PC-3 (cell line): ENCODE measurements around the gene SLC35A4. TPM values are rescaled to one million over a fixed set of nuclear protein-coding genes. Genes with fewer than 3 reads are reported as not detected.
A peak's percentile ranks its signal among the peaks of the same experiment; 100 is the strongest.
"Not testable (repeated sequence)": the region's sequence is repeated elsewhere in the genome, so short reads cannot be mapped to it uniquely, and the experiment has no call there.

Experiments
- ATAC-seq: fragments of 200-7000 bp; cut with Tn5 transposase; 2 replicates; pipeline ENCODE4 v1.9.1; 2020; ENCODE audit warnings: mild to moderate bottlenecking, moderate library complexity
- BruUV-seq: library from RNA; stranded (reverse); fragments of 400-500 nt; replicated peaks from 2 replicates; lab custom pipeline; 2021; lab: Mats Ljungman, UMichigan
- CTCF ChIA-PET: fragments of 300-600 bp; sonication (Branson Sonifier 250); formaldehyde crosslinking; loops from one replicate; lab custom pipeline; 2022; ENCODE audit warnings: antibody characterized with exemption; lab: Charles Lee
- POLR2A ChIA-PET: fragments of 300-600 bp; sonication (Branson Sonifier 250); formaldehyde crosslinking; loops from one replicate; lab custom pipeline; 2022; ENCODE audit warnings: antibody characterized with exemption; ENCODE audit not compliant: unreplicated experiment; lab: Charles Lee
- DNase-seq: peaks from one replicate; pipeline ENCODE4 v3.0.0-alpha.2; 2015
- H2AFZ ChIP-seq: fragments of 300-600 bp; sonication (generic); 2 replicates; pipeline ENCODE4 v1.6.0; 2016; ENCODE audit warnings: antibody characterized with exemption, low read length
- H3F3A ChIP-seq: fragments of 300-600 bp; sonication (generic); one replicate; pipeline ENCODE4 v1.6.0; 2017; ENCODE audit warnings: antibody characterized with exemption, low read length, control low read depth, mild to moderate bottlenecking; ENCODE audit not compliant: unreplicated experiment
- H3K27ac ChIP-seq: fragments of 300-600 bp; sonication (generic); 2 replicates; pipeline ENCODE4 v1.5.1; 2016; ENCODE audit warnings: mild to moderate bottlenecking, low read length
- H3K27me3 ChIP-seq: fragments of 300-600 bp; sonication (generic); 2 replicates; pipeline ENCODE4 v1.6.1; 2016; ENCODE audit warnings: low read length, mixed read lengths
- H3K36me3 ChIP-seq: fragments of 300-600 bp; sonication (generic); 2 replicates; pipeline ENCODE4 v1.6.1; 2016; ENCODE audit warnings: low read depth, mixed run types, low read length, mixed read lengths
- H3K4me1 ChIP-seq: fragments of 300-600 bp; sonication (generic); 2 replicates; pipeline ENCODE4 v1.5.1; 2016; ENCODE audit warnings: low read length; ENCODE audit not compliant: insufficient read depth
- H3K4me2 ChIP-seq: fragments of 300-600 bp; sonication (generic); 2 replicates; pipeline ENCODE4 v1.6.0; 2016; ENCODE audit warnings: low read length
- H3K4me3 ChIP-seq: fragments of 300-600 bp; sonication (generic); 2 replicates; pipeline ENCODE4 v1.5.1; 2016; ENCODE audit warnings: mild to moderate bottlenecking, low read length, mixed read lengths
- H3K79me2 ChIP-seq: fragments of 300-600 bp; sonication (generic); 2 replicates; pipeline ENCODE4 v1.6.1; 2017; ENCODE audit warnings: low read length, mixed read lengths
- H3K9ac ChIP-seq: fragments of 300-600 bp; sonication (generic); 2 replicates; pipeline ENCODE4 v1.6.0; 2016; ENCODE audit warnings: mild to moderate bottlenecking, low read length
- H3K9me2 ChIP-seq: fragments of 300-600 bp; sonication (generic); replicated peaks from 2 replicates; pipeline ENCODE4 v1.6.1; 2016; ENCODE audit warnings: mixed run types, low read length, mixed read lengths
- H3K9me3 ChIP-seq: fragments of 300-600 bp; sonication (generic); 2 replicates; pipeline ENCODE4 v1.6.1; 2016; ENCODE audit warnings: low read length, mixed read lengths
- H4K20me1 ChIP-seq: fragments of 300-600 bp; sonication (generic); 2 replicates; pipeline ENCODE4 v1.6.1; 2016; ENCODE audit warnings: low read length, mixed read lengths
- CTCF ChIP-seq: fragments of 300-600 bp; sonication (generic); conservative IDR thresholded peaks from 2 replicates; pipeline ENCODE4 v1.5.1; 2017; ENCODE audit warnings: antibody characterized with exemption, low read depth, mild to moderate bottlenecking, low read length
- EZH2 ChIP-seq: fragments of 300-600 bp; sonication (generic); IDR thresholded peaks from one replicate; pipeline ENCODE4 v1.6.1; 2017; ENCODE audit warnings: antibody characterized with exemption, mild to moderate bottlenecking, low read length; ENCODE audit not compliant: unreplicated experiment
- EZH2phosphoT487 ChIP-seq: fragments of 300-600 bp; sonication (generic); IDR thresholded peaks from 2 replicates; pipeline ENCODE4 v1.6.1; 2018; ENCODE audit warnings: mild to moderate bottlenecking, antibody characterized with exemption, low read length, borderline replicate concordance
- intact Hi-C: fragments of 100-400 bp; cut with micrococcal nuclease; formaldehyde crosslinking; loops from 2 replicates; pipeline ENCODE4 v1.9.0; 2023
- total RNA-seq: library from RNA; depleted of rRNA; stranded (reverse); fragments of >200 nt; gene quantifications from 2 replicates; pipeline ENCODE4 v1.2.3, GENCODE V29; 2014

SLC35A4 gene
- total RNA-seq, 1 experiment from 2014 or later = 25.0 TPM

- no peaks in the 10 kb centered on the region for H3K79me2 ChIP-seq
- no peaks in the 10 kb centered on the region for H3K9me3 ChIP-seq
- no peaks in the 10 kb centered on the region for H3K9me2 ChIP-seq
- no peak overlapping the region for H3K4me2 ChIP-seq
- no peaks in the 10 kb centered on the region for H3F3A ChIP-seq
- H3K36me3 ChIP-seq = no peaks in the 10 kb centered on the region
- BruUV-seq = no TSS peak
- H3K27me3 ChIP-seq = no peaks in the 10 kb centered on the region
- ATAC-seq = peak; percentile 60
- no peak overlapping the region for H3K4me3 ChIP-seq
- POLR2A ChIA-PET = no interaction called here
- CTCF ChIA-PET = no interaction called here
- intact Hi-C loops = no loop called here
- H3K27ac ChIP-seq = no peak overlapping the region
- no peak for TF ChIP-seq EZH2phosphoT487
- no peaks in the 10 kb centered on the region for H3K4me1 ChIP-seq
- H3K9ac ChIP-seq = no peak overlapping the region
- H4K20me1 ChIP-seq = no peaks in the 10 kb centered on the region
- DNase-seq = peak; percentile 20
- no peak overlapping the region for H2AFZ ChIP-seq
Measured at GRCh38 chr5:140591747-140592372, 27.2 kb downstream of the SLC35A4 start.

GRCh38 chr5:140593070-140593469 is 28.4 kb downstream of the SLC35A4 start:
- H4K20me1 ChIP-seq, POLR2A ChIA-PET, H3K36me3 ChIP-seq, H3F3A ChIP-seq, BruUV-seq, ATAC-seq, H3K79me2 ChIP-seq, H3K9me2 ChIP-seq, H3K27me3 ChIP-seq, H3K27ac ChIP-seq, H3K9ac ChIP-seq, H3K4me2 ChIP-seq, H3K4me1 ChIP-seq, H2AFZ ChIP-seq, H3K9me3 ChIP-seq, H3K4me3 ChIP-seq, intact Hi-C loops, DNase-seq, CTCF ChIA-PET: not testable (repeated sequence)

GRCh38 chr5:140594169-140594568 is 29.5 kb downstream of the SLC35A4 start:
- Histone ChIP-seq H3K36me3 (no peaks in the 10 kb centered on the region), H3F3A (no peaks in the 10 kb centered on the region), H3K27me3 (no peaks in the 10 kb centered on the region), H3K4me2 (no peak overlapping the region), H4K20me1 (no peaks in the 10 kb centered on the region), H3K9ac (no peak overlapping the region), H3K27ac (no peak overlapping the region), H3K4me3 (no peak overlapping the region), H3K9me3 (no peaks in the 10 kb centered on the region), H3K4me1 (no peaks in the 10 kb centered on the region), H3K79me2 (no peaks in the 10 kb centered on the region), H3K9me2 (no peaks in the 10 kb centered on the region), H2AFZ (no peak overlapping the region)
- intact Hi-C loops = no loop called here
- ATAC-seq = no peak
- no TSS peak for BruUV-seq
- POLR2A ChIA-PET = no interaction called here
- no peak for DNase-seq
- TF ChIP-seq EZH2 (no peak), EZH2phosphoT487 (no peak), CTCF (no peak)
- CTCF ChIA-PET = no interaction called here
